PC-9 (cell line): ENCODE measurements around the gene SIT1. TPM values are rescaled to one million over a fixed set of nuclear protein-coding genes. Genes with fewer than 3 reads are reported as not detected.

ENCODE experiments used
- BruUV-seq: library from RNA; stranded (reverse); fragments of 400-500 nt; replicated peaks from 2 replicates; lab custom pipeline; 2021; lab: Mats Ljungman, UMichigan
- CTCF ChIA-PET: fragments of 300-600 bp; sonication (Branson Sonifier 250); formaldehyde crosslinking; loops from one replicate; lab custom pipeline; 2022; ENCODE audit warnings: antibody characterized with exemption; lab: Charles Lee
- POLR2A ChIA-PET: fragments of 300-600 bp; sonication (Branson Sonifier 250); formaldehyde crosslinking; loops from one replicate; lab custom pipeline; 2022; ENCODE audit warnings: antibody characterized with exemption; ENCODE audit not compliant: unreplicated experiment; lab: Charles Lee
- DNase-seq, 2 experiments: peaks; one replicate each; pipeline versions ENCODE4 v3.0.0 to v3.0.0-alpha.2; 2015 to 2022; ENCODE audit warnings: mixed read lengths in 1 of 2
- H2AFZ ChIP-seq: fragments of 200-600 bp; sonication (generic); 2 replicates; pipeline ENCODE4 v1.8.1; 2017; ENCODE audit warnings: antibody characterized with exemption
- H3F3A ChIP-seq: fragments of 200-600 bp; sonication (generic); 2 replicates; pipeline ENCODE4 v1.8.1; 2017; ENCODE audit warnings: antibody characterized with exemption, mild to moderate bottlenecking, low read depth; ENCODE audit not compliant: insufficient read depth
- H3K27ac ChIP-seq: fragments of 200-600 bp; sonication (generic); 2 replicates; pipeline ENCODE4 v1.6.1; 2016; ENCODE audit warnings: mixed run types
- H3K27me3 ChIP-seq: fragments of 200-600 bp; sonication (generic); 2 replicates; pipeline ENCODE4 v1.6.1; 2016; ENCODE audit warnings: low read depth, mixed run types; ENCODE audit not compliant: insufficient read depth
- H3K36me3 ChIP-seq: fragments of 200-600 bp; sonication (generic); 2 replicates; pipeline ENCODE4 v1.6.1; 2016; ENCODE audit warnings: low read depth, mixed run types
- H3K4me1 ChIP-seq: fragments of 200-600 bp; sonication (generic); replicated peaks from 2 replicates; pipeline ENCODE4 v1.6.1; 2016; ENCODE audit warnings: mixed run types; ENCODE audit not compliant: insufficient read depth
- H3K4me2 ChIP-seq: fragments of 200-600 bp; sonication (generic); 2 replicates; pipeline ENCODE4 v1.6.1; 2017; ENCODE audit warnings: mixed run types
- H3K4me3 ChIP-seq: fragments of 200-600 bp; sonication (generic); 2 replicates; pipeline ENCODE4 v1.6.1; 2016; ENCODE audit warnings: mixed run types
- H3K79me2 ChIP-seq: fragments of 200-600 bp; sonication (generic); 2 replicates; pipeline ENCODE4 v1.6.1; 2017; ENCODE audit warnings: low read depth, mixed run types
- H3K9me2 ChIP-seq: fragments of 200-600 bp; sonication (generic); 2 replicates; pipeline ENCODE4 v1.8.1; 2017; ENCODE audit warnings: mild to moderate bottlenecking; ENCODE audit not compliant: insufficient read depth
- H3K9me3 ChIP-seq: fragments of 200-600 bp; sonication (generic); 2 replicates; pipeline ENCODE4 v1.8.1; 2016; ENCODE audit warnings: low read depth; ENCODE audit not compliant: insufficient read depth
- H4K20me1 ChIP-seq: fragments of 200-600 bp; sonication (generic); 2 replicates; pipeline ENCODE4 v1.8.1; 2017; ENCODE audit not compliant: insufficient read depth
- CTCF ChIP-seq: fragments of 200-600 bp; sonication (generic); conservative IDR thresholded peaks from 2 replicates; pipeline ENCODE4 v1.6.1; 2017; ENCODE audit warnings: mixed run types, antibody characterized with exemption, mild to moderate bottlenecking, moderate library complexity
- EZH2 ChIP-seq: fragments of 200-600 bp; sonication (generic); IDR thresholded peaks from 2 replicates; pipeline ENCODE4 v1.8.0; 2017; ENCODE audit warnings: antibody characterized with exemption, low read depth
- intact Hi-C: fragments of 100-400 bp; cut with micrococcal nuclease; formaldehyde crosslinking; loops from one replicate; pipeline ENCODE4 v1.10.0; 2022; ENCODE audit not compliant: unreplicated experiment
- total RNA-seq: library from RNA; stranded (reverse); gene quantifications from 2 replicates; pipeline ENCODE4 v1.2.3, GENCODE V29; 2021

Gene SIT1
- total RNA-seq, 1 experiment from 2014 or later, result not detected

GRCh38 chr9:35629597-35629996, 21.1 kb downstream of the SIT1 start:
- DNase-seq, result no peak
- Histone ChIP-seq H4K20me1 (no peaks in the 10 kb centered on the region), H3F3A (no peaks in the 10 kb centered on the region), H3K4me2 (no peak overlapping the region), H3K4me1 (no peaks in the 10 kb centered on the region), H3K27ac (no peak overlapping the region), H3K36me3 (no peaks in the 10 kb centered on the region), H3K9me3 (no peaks in the 10 kb centered on the region), H3K4me3 (no peak overlapping the region), H3K79me2 (no peaks in the 10 kb centered on the region), H2AFZ (no peak overlapping the region), H3K9me2 (no peaks in the 10 kb centered on the region), H3K27me3 (no peaks in the 10 kb centered on the region)
- ChIA-PET POLR2A (no interaction called here), CTCF (no interaction called here)
- TF ChIP-seq CTCF, result no peak
- no peak for TF ChIP-seq EZH2
- intact Hi-C loops, result no loop called here
- BruUV-seq, result no TSS peak

GRCh38 chr9:35628389-35628991, 22.2 kb downstream of the SIT1 start:
- no peaks in the 10 kb centered on the region for H3K4me1 ChIP-seq
- intact Hi-C loops, result no loop called here
- H2AFZ ChIP-seq, result no peak overlapping the region
- no peaks in the 10 kb centered on the region for H3K9me2 ChIP-seq
- no peak overlapping the region for H3K27ac ChIP-seq
- ChIA-PET CTCF (no interaction called here), POLR2A (interaction anchor here (0.6 to 0.7 kb wide), 2 partner anchors 100 to 286 kb away, joined by 3 to 4 read pairs; no protein-coding TSS in a partner anchor)
- no peaks in the 10 kb centered on the region for H3K79me2 ChIP-seq
- no peak for DNase-seq
- H3K27me3 ChIP-seq, result no peaks in the 10 kb centered on the region
- no peaks in the 10 kb centered on the region for H3F3A ChIP-seq
- no peak overlapping the region for H3K4me3 ChIP-seq
- no peak overlapping the region for H3K4me2 ChIP-seq
- H4K20me1 ChIP-seq, result no peaks in the 10 kb centered on the region
- H3K9me3 ChIP-seq, result no peaks in the 10 kb centered on the region
- no TSS peak for BruUV-seq
- no peak for TF ChIP-seq EZH2
- TF ChIP-seq CTCF, result no peak
- no peaks in the 10 kb centered on the region for H3K36me3 ChIP-seq

- no peaks in the 10 kb centered on the region for H3K36me3 ChIP-seq
- H3K4me3 ChIP-seq, result no peak overlapping the region
- no peak for DNase-seq
- H2AFZ ChIP-seq, result no peak overlapping the region
- TF ChIP-seq CTCF, result no peak
- TF ChIP-seq EZH2, result no peak
- H3K4me1 ChIP-seq, result no peaks in the 10 kb centered on the region
- no peaks in the 10 kb centered on the region for H3K9me2 ChIP-seq
- H4K20me1 ChIP-seq, result no peaks in the 10 kb centered on the region
- H3K27me3 ChIP-seq, result no peaks in the 10 kb centered on the region
- BruUV-seq, result no TSS peak
- ChIA-PET CTCF (no interaction called here), POLR2A (interaction anchor here (0.6 kb wide), 1 partner anchor 121 kb away, joined by 4 read pairs; the partner anchor contains the start of genes GBA2 and RGP1)
- no peaks in the 10 kb centered on the region for H3F3A ChIP-seq
- no peaks in the 10 kb centered on the region for H3K9me3 ChIP-seq
- H3K4me2 ChIP-seq, result no peak overlapping the region
- H3K79me2 ChIP-seq, result no peaks in the 10 kb centered on the region
- intact Hi-C loops, result no loop called here
- H3K27ac ChIP-seq, result no peak overlapping the region
Observed at GRCh38 chr9:35627575-35627974, 23.2 kb downstream of the SIT1 start.
